HG03378 (cell line): ENCODE data around the gene RBM22.
"Not testable (repeated sequence)": the region's sequence is repeated elsewhere in the genome, so short reads cannot be mapped to it uniquely, and the experiment has no call there.

Experiments used
- ATAC-seq: cut with Tn5 transposase; IDR thresholded peaks from one replicate; pipeline ENCODE4 v1.9.1; 2021; ENCODE audit warnings: mild to moderate bottlenecking, moderate library complexity; ENCODE audit not compliant: unreplicated experiment

Gene RBM22

DNA sequence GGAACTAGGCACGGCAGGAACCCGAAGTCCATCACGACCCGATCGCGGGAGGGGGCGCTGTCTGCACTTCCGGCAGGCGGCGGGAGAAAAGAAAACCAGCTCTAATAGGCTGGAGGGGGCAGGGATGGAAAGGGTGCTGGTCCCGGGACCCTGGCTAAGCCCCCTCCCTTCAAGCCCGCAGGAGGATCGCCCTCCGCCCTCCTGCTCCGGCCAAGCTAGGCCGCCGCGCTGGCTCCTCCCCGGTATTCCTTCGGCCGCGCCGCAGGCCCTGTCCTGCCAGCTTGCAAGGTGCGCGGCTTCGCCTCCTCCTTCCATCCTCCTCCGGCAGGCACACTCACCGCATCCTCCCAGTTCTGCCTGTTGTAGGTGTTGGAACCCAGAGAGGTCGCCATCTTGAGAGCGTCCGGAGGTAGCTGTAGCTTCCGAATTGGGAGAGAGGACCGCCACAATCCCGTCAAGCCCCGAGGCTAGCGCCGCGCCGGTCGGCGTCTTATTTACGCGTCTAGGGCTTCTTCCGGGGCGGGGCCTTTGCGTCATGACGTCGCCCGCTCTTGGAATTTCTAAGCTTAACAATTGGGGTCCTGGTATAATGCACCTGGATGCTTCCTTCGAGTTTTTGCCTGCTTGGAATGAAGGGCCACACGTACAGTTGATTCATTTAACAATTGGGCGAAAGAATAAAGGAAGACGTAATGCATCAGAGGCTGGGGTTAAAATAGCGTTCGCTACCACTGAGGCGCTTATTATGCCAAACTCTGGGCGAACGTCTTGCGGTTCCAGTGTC, at the start of gene RBM22:
Gene RBM22 (minus strand): TSS at position 469 of the 784 bp plus-strand sequence. CDS start 77 bp downstream, at position 392.
- peak; percentile 89 for ATAC-seq

DNA sequence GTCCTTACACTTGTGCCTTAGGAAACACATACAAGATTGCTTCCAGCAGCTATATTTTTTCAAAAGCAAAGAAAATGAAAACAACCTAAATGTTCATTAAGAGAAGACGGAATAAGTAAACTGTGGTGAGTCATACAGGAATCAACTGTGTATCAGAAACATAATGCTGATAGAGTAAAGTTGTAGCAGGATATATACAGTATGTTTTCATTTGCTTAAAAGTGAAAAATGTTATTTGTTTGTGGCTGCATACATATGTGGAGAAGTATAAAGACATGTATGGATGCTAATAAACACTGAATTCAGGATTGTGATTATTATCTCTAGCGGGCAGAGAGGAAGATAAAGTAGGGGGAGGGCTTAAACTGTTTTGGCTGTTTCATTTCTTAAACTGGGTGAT, 49.6 kb upstream of the RBM22 start:
- no peak for ATAC-seq

DNA sequence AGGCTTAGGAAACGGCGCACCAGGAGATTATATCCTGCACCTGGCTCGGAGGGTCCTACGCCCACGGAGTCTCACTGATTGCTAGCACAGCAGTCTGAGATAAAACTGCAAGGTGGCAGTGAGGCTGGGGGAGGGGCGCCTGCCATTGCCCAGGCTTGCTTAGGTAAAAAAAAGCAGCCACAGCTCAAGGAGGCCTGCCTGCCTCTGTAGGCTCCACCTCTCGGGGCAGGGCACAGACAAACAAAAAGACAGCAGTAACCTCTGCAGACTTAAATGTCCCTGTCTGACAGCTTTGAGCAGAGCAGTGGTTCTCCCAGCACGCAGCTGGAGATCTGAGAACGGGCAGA, 42.3 kb upstream of the RBM22 start:
- ATAC-seq, result not testable (repeated sequence)

DNA sequence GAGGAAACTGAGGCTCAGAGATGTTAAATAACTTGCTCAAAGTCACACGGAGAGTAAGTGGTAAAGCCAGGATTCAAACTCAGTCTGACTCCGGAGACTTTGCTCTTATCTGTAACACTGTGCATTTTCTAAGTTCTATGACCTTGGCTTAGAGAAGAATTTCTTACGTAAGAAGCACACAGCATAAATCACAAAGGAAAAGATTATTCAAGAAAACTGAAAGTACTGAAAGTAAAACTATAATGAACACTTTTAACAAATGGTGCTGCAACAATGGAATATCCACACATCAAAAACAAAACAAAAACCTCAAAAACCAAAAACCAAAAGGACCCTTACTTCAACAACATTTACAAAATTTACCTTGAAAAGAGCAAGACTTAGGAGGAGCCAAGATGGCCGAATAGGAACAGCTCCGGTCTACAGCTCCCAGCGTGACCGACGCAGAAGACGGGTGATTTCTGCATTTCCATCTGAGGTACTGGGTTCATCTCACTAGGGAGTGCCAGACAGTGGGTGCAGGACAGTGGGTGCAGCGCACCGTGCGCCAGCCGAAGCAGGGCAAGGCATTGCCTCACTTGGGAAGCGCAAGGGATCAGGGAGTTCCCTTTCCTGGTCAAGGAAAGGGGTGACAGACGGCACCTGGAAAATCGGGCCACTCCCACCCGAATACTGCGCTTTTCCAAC, 41.7 kb upstream of the RBM22 start:
- ATAC-seq, result not testable (repeated sequence)

DNA sequence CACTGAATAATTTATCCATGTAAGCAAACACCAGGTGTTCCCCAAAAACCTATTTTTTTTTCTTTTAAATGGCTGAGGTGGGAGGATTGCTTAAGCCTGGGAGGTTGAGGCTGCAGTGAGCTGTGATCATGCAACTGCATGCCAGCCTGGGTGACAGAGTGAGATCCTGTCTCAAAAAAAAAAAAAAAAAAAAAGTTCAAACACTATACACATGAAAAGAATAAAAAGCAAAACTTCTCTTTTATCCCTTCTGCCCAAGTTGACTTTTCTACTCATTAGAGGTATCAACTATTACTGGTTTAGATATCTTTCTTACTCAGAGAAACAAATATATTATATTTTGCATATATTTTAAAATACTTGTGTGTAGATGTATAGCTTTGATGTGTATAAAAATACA, 40.1 kb upstream of the RBM22 start:
- no peak for ATAC-seq

DNA sequence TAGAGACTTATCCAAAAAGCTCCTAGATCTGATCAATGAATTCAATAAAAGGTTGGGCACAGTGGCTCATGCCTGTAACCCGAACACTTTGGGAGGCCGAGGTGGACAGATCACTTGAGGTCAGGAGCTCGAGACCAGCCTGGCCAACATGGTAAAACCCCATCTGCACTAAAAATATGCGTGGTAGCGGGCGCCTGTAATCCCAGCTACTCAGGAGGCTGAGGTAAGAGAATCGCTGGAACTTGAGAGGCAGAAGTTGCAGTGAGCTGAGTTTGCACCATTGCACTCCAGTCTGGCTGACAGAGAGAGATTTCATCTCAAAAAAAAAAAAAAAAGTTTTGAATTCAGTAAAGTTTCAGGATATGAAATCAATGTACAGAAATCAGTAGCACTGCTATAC, 38.0 kb upstream of the RBM22 start:
- ATAC-seq, result no peak

DNA sequence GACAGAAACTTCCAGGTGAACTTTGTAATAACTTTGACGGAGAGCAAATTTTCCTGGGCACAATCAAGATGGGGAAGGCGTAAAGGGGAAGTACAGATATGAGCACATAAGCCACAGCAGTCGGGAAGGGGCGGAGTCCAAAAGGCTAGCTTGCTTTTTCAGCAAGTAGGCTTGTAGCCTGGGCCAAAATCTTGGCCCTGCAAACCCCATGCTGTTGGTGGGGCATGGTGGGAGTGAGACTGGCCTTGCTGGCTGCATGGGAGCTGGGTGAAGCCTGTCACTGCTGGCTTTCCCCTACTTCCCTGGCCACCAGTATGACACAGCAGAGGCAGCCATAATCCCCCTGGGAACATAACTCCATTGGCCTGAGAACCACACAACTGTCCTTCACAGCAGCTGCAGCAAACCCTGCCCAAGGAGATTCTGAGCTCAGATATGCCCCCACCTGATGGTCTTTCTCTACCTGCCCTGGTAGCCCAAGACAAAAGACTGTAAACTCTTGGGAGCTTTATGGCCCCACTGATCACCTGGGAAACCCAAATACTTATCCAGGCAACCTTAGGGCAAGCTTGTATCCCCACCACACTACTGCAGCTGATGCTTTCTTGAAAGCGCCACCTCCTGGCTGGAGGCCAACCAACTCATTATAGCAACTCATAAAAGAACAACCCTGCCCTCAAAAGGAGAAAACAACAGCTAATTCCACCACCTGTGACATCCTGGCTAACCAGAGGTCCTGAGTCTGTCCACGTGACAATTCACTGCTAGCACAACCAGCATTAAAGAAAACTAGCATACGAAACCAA, 33.9 kb upstream of the RBM22 start:
- no peak for ATAC-seq

DNA sequence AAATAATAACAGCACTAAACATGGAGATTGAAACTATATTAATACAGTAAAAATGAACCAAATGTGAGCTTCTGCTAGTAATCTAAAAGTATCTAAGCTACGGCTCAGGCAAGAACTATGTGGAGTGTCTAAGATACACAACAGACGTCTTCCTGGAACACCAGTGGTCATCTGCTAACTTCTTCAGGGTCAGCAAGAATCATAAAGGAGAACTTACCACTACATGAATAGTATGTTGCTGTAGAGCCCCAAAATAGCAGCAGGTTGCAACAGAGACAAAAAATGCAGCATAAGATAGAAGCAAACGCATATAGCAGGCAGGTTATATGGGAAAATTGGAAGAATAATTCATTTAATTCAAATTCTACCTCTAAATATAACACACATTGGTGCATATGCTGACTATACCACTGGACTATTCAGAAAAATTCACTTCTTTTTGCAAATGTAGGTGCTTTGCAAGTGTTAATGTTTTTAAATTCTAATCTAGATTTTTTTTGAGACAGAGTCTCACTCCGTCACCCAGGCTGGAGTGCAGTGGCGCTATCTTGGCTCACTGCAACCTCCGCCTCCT, 30.9 kb upstream of the RBM22 start:
- ATAC-seq, result no peak

DNA sequence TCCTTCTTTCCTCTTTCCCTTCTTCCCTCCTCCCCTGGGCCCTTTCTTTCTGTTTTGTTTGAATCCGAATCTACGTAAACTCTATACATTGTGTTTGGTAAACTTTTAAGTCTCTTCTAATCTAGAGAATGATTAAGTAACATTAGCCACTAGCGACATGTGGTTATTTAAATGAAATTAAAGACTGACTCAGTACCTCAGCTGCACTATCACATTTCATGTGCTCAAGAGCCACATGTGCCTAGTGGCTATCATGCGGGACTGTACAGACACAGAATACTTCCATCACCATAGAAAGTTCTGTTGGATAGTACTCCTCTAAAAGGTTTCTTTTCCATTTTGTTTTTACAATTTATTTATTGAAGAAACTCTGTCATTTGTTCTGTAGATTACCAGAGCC, 29.0 kb upstream of the RBM22 start:
- ATAC-seq, result no peak

DNA sequence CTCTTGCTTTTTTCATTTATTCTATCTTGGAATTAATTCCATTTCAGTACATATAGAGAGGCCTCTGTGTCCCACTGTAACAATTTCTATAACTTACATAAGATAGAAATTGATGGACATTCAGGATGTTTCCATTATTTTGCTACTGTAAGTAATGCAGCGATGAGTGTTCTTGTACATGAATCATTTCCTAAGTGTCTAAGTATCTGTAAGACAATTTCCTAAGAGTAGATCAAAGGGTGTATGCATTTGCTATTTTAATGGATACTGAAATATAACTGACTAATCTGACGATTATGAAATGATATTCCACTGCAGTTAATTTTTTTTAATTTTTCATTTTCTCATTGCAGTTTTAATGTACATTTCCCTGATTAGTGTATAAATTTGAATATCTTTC, 23.0 kb upstream of the RBM22 start:
- ATAC-seq, result no peak

DNA sequence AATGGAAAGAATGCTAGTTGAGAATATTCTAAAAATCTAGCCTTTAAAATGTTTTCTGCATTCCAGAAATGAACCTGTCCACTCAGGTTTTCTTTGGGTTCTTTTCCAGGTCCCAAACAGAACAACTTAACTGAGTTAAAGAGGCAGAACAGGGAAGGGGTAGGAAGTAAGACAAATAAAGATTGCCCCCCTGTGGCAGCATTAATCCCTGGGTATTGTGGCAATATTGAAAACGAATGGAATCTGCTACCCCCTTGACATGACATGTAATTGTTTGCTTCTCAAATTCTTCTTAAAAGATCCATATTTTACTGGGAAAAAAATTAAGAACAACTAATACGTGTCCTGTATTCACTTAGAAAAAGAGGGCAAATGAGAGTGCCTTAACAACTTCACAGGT, 9.3 kb upstream of the RBM22 start:
- ATAC-seq, result no peak

DNA sequence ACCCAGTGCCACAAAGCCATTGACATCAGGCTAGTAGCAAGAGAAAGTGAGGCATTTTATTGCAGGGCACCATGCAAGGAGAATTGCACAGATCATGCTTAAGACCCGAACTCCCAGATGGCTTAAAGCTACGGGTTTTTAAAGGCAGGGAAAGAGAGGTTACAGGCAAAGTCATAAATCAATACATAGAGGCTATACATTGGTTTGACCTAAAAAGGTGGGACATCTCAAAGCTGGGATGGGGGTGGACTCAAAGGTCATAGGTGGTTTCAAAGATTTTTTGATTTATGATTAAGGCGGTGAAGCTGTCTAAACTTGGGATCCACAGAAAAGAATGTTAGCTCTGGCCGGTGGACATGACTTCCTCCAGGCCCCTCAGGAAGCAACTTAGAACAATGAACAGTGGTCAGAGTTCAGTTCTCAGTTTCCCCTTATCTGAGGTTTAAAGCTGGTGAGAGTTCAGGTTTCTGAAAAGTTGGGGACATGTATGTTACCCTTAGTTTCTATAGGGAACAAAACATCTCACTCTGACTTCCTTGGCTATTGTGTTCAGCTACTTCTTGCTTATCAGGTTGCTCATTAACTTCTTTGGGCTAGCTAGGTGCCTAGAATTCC, 6.0 kb upstream of the RBM22 start:
- ATAC-seq, result no peak

DNA sequence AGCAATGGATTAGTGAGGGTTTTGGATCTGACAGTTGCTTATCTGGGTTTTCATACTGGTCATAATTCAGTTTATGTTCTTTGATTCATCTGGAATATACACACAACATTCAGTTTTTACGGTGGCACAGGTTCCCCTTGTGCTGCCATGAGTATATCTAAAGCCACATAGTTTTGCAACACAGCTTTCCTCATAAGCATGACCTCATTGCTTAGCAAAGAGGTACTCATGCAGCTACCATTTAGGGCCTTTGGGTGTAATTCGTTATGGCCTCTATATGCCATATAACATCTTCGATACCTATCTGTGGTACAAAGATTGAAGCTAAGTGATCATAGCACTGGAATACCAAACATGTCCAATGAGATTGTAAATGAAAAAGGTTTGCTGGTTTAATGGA, 2.9 kb upstream of the RBM22 start:
- no peak for ATAC-seq

DNA sequence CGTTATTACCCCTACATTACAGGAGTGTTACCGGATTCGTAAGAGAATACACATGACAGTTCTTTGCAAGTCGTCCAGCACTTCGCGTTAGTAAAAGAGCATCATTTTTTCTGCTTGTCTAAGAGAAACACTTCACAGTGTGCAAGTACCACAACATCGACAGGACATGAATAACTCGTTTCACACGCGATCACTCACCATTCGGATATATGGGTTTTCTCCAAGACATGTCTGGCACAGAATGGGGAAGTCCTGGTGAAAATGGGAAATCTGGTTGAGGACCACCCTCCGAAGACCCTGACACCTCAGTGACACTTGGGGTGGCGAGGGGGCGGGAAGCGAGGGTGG, 642 bp downstream of the RBM22 start:
- peak; percentile 16 for ATAC-seq

DNA sequence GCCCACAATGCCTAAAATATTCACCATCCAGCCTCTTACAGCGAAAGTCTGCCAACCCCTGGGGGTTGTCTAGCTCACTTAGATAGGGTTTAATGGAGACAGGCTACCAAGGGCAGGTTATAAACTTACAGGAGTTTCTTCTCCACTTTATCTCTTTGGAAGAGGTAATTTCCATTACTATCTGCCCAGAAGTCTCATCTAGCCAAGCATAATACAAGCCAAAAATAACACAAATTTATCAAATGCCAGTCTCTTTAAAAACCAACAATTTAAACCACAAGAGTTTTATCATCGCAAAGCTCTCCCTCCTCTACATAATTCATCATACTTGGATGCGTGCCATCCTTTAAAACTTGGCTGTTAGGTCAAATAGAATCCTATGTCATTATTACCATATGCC, 6.2 kb downstream of the RBM22 start:
- ATAC-seq, result no peak

DNA sequence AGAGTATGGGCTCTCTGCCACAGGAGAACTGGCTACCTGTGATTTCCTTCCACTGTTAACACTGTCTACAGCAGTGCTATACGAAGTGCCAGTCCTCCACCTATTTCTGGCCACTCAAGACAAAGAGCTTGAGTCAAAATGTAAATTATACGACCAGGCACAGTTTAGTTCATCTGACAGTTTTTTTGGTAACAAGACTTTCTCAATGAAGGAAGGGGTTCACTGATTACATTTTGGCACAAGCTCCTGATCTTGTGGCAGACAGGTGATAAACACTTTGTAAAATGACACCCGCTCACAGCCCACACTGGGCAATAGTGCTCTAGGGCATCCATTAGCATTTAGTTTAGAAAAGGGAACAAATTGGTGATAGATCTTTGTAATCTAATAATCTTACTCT, 8.6 kb downstream of the RBM22 start:
- ATAC-seq, result no peak

DNA sequence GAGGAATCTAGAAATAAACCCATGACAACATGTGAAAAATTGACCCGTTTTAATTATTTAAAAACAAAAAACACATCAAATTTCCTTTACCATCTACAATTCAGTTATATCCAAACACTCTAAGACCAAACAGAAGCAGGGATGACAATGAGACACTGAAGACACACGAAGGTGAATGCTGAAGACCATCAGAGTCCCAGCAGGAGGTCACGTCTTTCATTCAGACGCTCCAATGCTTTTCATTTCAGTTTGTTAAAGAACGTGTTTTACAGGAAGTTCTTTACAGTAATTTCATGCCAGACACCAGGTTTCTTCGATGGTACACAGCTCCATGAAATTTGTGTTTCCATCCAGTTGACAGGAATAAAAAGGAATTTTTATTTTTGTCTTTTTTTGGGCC, 10.1 kb downstream of the RBM22 start:
- ATAC-seq, result no peak

DNA sequence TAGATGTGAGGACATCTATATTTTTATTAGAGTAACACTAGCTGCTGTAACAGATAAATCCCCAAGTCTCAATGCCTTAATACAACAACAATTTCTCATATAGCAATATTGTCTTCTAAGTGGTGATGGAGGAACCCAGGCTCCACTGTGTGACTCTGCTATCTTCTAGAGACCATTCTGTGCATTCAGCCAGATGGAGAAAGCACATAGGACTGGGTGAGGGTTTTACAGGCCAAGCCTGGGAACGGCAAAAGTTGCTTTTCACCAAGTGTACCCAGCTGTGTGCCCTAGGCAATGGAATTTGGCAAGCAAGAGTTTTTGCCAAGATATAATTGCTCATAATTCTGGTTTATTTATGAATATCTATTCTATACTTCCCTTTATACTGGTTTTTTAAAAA, 11.7 kb downstream of the RBM22 start:
- no peak for ATAC-seq

DNA sequence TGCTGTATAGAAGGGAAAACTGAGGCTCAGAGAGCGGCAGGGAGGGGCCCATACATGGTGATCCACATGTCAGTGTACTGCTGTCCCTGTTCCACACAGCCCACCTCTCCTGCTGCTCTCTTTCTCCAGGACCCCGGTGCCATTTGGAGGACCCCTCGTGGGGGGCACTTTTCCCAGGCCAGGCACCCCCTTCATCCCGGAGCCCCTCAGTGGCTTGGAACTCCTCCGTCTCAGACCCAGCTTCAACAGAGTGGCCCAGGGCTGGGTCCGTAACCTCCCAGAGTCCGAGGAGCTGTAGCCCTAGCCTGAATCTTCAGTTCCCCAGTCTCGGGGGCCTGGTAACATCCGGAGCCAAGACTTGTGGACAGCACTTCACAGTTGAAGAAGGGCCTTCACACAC, 24.3 kb downstream of the RBM22 start:
- no peak for ATAC-seq

DNA sequence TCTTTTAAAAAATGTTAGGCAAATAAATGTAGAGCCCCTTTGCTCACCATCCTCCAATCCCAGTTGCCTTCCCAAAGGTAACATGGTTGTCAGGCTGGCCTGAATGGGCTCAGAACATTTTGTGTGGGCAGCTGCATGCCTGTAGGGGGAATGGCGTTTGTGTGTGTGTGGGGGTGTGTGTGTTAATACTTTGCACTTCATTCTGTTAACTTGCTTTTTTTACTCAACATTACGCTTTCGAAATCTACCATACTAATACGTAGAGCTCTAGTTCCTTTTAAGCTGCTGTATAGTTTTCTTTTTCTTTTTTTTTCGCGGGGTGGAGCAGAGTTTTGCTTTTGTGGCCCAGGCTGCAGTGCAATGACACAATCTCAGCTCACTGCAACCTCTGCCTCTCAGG, 25.8 kb downstream of the RBM22 start:
- ATAC-seq, result no peak

DNA sequence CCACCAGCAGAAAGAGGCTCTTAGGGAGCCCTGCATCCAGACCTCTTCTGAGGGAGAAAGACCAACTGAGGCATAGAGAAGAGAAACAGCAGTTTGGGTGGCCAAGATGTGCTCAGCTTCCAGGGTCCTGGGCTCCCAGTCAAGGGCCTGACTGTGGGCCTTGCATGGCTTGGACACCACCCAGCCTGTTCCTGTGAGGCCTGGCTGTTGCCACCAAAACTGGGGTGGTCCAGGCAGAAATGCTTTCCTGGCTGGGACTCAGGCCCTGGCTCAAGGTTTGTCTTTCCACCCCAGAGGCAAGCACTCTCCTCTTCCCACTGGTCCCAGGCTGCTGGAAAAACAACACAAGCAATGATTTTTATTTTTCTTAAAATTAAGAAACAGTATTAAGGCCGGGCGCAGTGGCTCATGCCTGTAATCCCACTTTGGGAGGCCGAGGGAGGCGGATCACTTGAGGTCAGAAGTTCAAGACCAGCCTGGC, 26.5 kb downstream of the RBM22 start:
- no peak for ATAC-seq
